GM19455 (cell line): ENCODE results near the gene LMBR1.
"Not testable (repeated sequence)": the region's sequence is repeated elsewhere in the genome, so short reads cannot be mapped to it uniquely, and the experiment has no call there.

Source experiments
- ATAC-seq: cut with Tn5 transposase; IDR thresholded peaks from one replicate; pipeline ENCODE4 v1.9.1; 2021; ENCODE audit not compliant: unreplicated experiment

The LMBR1 gene

DNA sequence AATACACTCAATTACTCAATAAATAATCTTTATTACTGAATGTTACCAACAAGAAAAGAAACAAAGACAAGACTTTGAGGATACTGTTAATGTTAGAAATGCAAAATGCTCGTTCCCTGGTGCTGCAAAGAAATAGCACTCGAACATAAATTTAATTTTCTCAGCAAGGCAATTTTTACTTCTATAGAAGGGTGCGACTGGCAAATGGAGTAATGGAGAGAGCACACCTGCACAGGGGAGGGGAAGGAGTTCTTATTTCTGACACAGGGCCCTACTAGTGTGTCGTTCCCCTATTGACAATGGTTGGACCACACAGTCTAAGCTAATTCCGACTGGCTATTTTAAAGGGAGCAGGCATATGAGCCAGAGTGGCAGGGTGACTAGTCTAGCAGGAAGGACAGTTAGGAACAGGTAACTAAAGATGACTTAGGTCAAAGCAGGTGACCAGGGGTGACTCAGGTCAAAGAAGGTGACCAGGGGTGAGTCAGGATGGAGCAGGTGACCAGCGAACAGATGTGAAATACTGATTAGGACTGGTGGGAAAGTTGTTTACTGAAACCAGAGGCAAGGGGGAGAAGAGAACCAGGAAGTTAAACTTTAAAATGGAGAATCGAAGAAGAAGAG, 133.3 kb downstream of the LMBR1 start:
- ATAC-seq: no peak

DNA sequence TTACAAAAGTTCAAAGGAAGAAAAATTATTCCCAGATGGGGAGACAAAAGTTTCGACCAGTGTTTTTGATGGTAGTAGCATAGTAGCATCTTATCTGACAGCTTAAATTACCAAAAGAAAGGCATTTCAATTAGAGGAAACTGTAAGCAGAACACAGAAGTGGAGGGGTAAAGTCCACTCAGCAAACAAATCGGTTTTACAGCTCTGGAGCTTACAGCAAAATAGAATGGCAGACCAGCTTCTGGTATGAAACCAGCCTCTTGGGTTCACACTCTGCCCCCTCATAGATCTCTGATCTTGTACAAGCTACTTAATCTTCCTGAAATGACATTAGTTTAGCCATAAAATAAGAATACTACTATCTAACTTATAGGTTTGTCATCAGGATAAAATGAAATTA, 133.8 kb downstream of the LMBR1 start:
- ATAC-seq: no peak

DNA sequence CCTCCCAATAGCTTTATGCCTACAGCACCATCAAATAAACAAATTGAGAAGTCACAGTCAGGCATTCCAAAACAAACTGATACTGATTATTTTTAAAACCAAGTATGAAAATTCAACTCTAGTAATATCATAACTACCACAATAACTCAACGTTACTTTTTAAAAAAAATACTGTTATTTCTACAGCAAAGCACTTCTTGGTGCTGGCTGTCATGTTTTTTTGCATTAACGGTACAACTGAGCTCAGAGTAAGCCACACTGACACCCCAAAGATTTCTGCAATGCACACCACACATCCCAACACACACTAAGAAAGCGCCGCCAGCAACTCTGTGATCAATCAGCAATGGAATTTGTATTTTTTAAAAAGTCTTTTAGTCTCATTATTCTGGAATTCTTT, 138.8 kb downstream of the LMBR1 start:
- no peak for ATAC-seq

GRCh38 chr7:156753630-156754029, 139.4 kb downstream of the LMBR1 start:
- no peak for ATAC-seq

- no peak for ATAC-seq
Observed at GRCh38 chr7:156753229-156753560, 139.8 kb downstream of the LMBR1 start.

GRCh38 chr7:156752367-156753228, 140.4 kb downstream of the LMBR1 start:
- no peak for ATAC-seq

- ATAC-seq: no peak
Observed at GRCh38 chr7:156751319-156751718, 141.7 kb downstream of the LMBR1 start.

GRCh38 chr7:156747718-156748117, 145.3 kb downstream of the LMBR1 start:
- no peak for ATAC-seq

DNA sequence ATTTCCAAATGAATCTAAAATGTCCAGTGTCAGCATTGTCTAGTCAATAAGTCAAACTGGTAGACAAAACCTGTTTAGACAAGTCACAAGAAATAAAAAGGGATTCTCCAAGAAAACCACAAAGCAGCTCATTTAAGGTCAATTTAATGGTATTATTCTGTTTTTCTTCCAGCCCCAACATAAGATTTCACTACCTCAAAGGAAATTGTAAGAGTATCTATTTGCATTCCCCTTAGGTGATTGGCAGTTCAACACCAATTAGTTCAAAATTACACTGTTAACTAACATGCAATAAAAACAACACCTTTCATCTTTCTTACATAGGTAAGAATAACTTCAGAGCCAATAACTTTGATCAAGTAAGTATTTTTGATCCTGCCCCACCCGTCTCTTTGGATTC, 146.1 kb downstream of the LMBR1 start:
- ATAC-seq: no peak

DNA sequence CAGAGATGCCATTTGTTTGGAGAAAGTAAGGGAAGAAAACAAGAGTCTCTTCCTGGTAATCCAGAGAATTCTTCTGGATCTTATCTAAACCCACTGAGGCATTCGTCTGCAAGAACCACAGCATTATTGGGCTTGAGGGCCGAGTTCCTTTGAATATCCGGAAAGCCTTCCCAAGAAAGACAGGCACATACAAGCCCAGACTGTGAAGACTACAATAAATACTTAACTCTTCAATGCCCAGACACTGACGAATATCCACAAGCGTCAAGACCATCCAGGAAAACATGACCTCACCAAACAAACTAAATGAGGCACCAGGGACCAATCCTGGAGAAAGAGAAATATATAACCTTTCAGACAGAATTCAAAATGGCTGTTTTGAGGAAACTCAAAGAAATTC, 153.4 kb downstream of the LMBR1 start:
- no peak for ATAC-seq

DNA sequence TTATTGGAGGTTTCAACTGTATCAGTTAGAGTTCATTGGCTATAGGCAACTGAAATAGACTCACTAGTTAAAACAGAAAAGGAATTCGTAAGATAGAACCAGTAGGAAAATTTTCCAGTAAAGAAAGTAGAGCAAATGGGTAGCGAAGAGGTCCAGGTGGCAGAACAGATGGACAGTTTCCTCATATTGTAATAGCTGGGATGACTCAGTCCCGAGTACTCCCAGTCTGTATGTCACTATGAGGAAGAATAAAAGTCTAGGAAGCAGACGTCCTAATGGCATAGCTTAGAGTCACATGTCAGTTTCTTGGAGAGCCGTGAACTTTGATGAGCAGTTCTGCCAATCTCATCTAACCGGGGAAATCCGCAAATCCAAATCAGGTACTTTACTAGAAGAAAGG, 157.1 kb downstream of the LMBR1 start:
- ATAC-seq: no peak

DNA sequence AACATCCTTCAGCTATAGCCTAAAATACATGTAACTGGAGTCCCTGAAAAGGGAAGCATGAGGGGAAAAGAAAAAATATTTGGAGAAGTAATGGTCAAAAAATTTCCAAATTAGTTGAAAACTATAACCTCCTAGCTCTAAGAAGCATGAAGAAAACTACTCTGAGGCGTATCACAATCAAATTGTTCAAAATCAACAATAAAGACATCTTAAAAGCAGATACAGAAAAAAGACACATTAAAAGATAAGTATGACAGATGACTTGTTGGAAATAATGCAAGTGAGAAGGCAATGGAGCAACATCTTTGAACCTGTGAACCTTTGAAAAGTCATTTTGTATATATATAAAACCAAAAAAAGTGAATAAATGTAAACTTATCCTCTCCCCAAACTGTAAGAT, 159.3 kb downstream of the LMBR1 start:
- ATAC-seq: no peak

DNA sequence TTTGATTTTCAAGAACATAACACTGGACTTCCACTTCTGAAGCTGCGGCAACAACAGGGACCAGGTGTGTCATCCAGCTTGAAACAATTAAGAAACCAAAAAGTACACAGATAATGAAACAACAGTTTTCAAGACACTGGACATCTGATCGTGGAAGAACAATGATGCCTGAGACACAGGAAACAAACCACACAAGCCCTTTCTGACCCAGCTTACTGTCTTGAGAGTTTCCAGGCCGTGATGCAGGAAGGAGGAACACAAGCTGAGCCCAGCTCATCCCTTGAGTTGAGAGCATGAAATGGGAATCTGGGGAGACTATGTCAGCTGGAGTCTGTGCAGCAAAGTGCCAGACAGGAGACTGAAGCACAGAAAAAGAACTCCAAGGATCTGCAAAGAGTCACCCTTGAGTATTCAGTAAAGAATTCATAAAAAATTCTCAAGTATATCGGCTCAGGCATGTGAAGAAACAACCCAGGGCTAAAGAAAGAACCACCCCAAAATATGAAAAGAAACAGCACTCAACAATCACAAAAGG, 160.8 kb downstream of the LMBR1 start:
- ATAC-seq: no peak

GRCh38 chr7:156731651-156732050, 161.3 kb downstream of the LMBR1 start:
- no peak for ATAC-seq

GRCh38 chr7:156725936-156726335, 167.0 kb downstream of the LMBR1 start:
- ATAC-seq: no peak

- no peak for ATAC-seq
Observed at GRCh38 chr7:156725073-156725472, 167.9 kb downstream of the LMBR1 start.

DNA sequence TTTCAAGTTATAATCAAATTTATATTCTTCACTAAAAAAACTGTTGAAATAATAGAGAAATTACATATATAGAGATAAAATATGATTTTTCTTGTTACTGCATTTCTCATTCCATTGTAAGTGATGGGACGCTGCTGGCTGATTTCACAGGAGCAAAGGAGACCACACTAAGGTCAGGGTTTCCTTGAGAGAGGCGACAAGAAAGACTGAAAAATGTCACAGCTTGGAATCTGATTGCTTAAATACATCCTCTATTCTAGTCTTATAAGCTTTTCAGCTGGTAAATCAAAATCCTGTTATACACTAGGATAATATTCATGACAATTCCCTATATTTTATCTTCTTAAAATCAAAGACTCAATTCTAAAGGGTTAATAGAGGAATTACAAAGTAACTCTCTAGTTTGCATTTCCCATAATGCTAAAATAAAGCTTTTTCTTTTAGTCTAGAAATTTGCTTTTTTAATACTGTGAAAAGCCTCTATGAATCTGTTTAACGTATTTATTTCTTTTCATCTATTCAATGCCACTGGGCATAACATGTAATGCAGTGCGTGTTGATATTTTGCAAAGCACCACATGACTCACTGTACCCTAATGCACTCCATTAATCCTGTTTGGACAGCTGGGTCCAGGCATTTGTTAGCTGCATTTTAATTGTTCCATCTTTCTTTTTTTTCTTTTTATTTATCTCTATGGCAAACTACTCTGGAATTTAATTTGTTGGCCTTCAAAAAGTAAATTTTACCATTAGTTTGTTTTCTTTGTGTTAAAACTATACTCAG, 170.7 kb downstream of the LMBR1 start:
- ATAC-seq: no peak

DNA sequence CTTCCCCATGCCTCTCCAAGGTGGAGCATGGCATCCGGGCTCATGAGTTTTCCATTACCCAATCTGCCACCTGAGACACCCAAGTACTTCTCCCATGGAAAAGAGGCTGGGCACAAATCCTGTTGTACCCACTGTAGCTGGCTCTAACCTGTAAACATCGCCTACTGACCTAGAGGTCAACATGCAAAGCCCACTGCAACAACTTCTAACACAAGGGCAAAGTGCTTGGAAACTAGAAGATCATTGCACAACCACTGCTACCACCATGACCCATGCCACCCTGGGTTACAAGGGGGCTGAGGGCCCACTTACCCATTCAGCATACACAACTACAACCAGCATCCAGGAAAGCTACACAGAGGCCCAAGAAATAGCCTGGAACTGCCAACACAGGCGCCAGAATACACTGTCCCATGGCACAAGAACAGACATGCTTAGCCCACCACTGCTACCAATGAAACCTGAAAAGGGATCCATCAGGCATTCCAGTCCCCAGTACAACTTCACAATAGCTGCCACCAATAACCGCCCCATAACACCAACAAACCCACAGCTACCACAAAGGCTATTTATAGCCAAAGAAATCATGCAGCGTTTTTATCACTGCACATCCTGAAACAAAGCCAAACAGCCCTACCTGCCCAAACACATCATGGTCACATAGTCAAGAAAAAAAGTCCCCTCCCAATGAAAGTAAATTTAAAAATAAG, 189.1 kb downstream of the LMBR1 start:
- ATAC-seq: no peak

- ATAC-seq: no peak
Observed at GRCh38 chr7:156703209-156703608, 189.8 kb downstream of the LMBR1 start.

DNA sequence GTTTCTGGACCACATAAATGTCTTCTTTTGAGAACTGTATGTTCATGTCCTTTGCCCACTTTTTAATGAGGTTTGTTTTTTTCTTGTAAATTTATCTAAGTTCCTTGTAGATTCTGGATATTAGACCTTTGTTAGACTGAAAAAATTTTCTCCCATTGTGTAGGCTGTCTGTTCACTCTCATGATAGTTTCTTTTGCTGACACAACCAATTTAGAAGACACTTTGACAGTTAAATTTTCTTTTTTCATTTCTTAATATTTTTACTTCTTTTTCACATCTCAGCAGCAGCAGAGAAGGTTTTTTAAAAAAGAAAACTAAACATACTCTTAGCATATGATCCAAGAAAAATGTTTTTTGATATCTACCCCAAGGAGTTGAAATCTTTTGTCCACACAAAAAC, 190.6 kb downstream of the LMBR1 start:
- no peak for ATAC-seq

DNA sequence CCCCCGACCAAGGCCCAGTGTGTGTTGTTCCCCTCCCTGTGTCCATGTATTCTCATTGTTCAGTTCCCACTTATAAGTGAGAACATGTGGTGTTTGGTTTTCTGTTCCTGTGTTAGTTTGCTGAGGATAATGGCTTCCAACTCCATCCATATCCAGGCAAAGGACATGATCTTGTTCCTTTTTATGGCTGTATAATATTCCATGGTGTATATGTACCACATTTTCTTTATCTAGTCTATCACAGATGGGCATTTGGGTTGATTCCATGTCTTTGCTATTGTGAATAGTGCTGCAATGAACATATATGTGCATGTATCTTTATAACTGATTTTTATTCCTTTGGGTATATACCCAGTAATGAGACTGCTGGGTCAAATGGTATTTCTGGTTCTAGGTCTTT, 191.2 kb downstream of the LMBR1 start:
- ATAC-seq: not testable (repeated sequence)
